Bladder microvascular endothelial cell (primary cell): Measurements from ENCODE around the gene TNK2. TPM values are rescaled to one million over a fixed set of nuclear protein-coding genes. Genes with fewer than 3 reads are reported as not detected.

Experiments
- total RNA-seq: library from RNA; depleted of rRNA; stranded (reverse); fragments of >200 nt; gene quantifications from 2 replicates; pipeline ENCODE4 v1.2.3, GENCODE V29; 2014

TNK2 gene
- 13.9 and 23.9 TPM in 2 replicates for total RNA-seq

DNA sequence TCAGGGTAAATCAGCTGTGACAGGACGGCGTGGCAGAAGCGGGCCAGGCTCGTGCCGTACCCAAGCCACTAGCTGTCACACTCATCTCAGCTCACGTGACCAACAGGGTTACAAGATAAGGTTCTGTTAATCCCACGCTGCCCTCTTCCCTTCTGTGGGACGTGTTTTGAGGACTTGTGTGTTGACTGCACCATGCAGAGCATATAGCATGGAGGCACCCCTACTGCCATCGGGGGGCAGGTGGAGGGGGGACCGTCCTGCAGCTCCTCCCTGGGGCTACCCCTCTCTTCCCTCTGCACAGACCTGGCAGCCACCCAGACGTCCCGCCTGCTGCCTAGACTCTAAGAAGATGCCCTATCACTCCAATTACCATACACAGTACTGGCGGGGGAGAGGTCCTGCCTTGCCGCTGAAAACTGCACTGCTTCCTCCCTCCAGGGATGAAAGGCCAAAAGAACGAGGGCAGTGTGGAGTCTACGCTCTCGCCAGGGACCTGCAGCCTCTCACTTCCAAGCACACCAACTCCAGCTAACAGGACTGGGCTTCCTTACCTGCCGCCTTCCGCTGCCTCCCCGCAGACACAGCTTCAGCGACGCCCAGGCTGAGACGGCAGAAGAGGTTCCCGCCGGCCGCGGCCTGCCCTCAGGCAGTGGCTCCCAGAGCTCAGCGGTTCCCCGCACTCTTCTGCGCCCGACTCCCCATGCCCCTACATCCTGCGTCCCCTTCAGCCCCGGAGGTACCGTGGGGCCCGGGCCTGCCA is at the start of gene TNK2:
TSS of gene TNK2 (minus strand) at position 618 of the 760 bp plus-strand sequence. CDS start 19,963 bp downstream, outside the sequence.

Other genes starting within 250 kb of the TNK2 start
- not detected in 2 replicates for gene MUC20, start 187.6 kb downstream of the TNK2 start, total RNA-seq
- gene MUC4, start 96.6 kb downstream of the TNK2 start, total RNA-seq = 0.06 TPM in 1 of 2 replicates, not detected in the other
- gene TFRC, start 173.5 kb upstream of the TNK2 start, total RNA-seq = 86.1 and 151 TPM in 2 replicates